GM03348 (cell line): Measurements from ENCODE around the gene HIRA.
A peak's percentile ranks its signal among the peaks of the same experiment; 100 is the strongest.
"Not testable (repeated sequence)": the region's sequence is repeated elsewhere in the genome, so short reads cannot be mapped to it uniquely, and the experiment has no call there.

Experiments used
- DNase-seq: peaks from one replicate; pipeline ENCODE4 v3.0.0; 2012; ENCODE audit warnings: low spot score

HIRA gene

DNA sequence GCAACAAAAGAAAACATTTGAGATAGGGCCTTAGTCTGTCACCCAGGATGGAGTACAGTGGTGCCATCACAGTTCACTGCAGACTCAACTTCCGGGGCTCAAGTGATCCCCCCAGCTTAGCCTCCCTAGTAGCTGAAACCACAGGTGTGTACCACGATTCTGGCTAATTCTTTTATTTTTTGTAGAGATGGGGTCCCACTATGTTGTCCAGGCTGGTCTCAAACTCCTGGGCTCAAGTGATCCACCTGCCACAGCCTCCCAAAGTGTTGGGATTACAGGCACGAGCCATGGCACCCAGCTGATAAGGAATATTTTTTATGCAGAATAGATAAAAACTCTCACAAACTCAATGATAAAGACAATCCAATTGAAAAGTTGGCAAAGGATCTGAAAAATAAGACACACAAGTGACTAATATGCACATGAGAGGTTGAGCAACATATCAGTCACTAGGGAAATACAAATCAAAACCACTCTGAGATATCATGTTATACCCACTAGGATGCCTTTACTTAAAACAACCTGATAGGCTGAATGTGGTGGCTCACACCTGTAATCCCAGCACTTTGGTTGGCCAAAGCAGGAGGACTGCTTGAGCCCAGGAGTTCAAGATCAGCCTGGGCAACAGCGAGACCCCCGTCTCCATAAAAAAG, 106.1 kb downstream of the HIRA start:
- no peak for DNase-seq

DNA sequence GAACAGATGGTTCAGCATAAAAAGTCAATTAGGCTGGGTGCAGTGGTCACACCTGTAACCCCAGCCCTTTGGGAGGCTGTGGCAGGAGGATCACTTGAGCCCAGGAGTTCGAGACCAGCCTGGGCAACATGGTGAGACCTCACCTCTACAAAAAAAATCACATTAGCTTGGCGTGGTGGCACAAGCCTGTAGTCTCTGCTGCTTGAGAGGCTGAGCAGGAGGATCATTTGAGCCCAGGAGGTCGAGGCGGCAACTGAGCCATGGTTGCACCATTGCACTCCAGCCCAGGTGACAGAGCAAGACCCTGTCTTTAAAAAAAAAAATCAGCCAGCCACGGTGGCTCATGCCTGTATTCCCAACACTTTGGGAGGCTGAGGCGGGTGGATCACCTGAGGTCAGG, 108.1 kb downstream of the HIRA start:
- DNase-seq: not testable (repeated sequence)

DNA sequence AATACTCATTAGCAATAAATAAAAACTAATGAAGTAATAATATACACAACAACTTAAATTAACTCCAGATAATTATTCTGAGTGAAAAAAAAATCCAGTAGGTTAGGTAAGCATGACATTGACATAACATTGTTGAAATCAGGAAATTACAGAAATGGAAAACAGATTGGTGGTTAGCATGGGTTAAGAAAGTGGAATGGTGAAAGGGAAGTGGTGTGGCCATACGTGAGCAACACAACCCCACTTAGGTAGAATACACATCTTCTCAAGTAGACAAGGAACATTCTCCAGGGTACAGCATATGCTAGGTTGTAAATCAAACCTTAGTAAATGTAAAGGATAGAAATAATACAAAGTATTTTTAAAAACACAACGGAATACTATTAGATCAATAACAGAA, 109.8 kb downstream of the HIRA start:
- no peak for DNase-seq

DNA sequence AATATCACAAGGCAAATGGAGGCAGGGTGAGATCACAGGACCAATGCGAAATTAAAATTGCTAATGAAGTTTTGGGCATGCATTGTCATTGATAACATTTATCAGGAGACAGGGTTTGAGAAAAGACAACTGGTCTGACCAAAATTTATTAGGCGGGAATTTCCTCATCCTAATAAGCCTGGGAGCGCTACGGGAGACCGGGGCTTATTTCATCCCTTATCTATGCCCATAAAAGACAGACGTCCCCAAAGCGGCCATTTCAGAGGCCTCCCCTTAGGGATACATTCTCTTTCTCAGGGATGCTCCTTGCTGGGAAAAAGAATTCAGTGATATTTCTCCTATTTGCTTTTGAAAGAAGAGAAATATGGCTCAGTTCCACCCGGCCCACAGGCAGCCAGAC, 111.4 kb downstream of the HIRA start:
- not testable (repeated sequence) for DNase-seq

DNA sequence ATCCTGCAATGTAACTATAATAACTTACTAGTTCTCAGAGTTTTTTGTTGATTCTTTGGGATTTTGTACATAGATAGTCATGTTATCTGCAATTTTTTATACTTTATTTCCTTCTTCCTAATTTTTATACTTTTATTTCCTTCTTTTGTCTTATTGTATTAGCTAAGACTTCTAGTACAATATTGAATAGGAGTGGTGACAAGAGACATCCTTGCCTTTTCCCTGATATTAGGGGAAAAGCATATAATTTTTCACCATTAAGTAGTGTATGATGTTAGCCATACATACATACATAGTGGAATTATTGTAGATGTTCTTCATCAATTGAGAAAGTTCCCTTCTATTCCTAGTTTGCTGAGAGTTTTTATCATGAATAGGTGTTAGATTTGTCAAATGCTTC, 112.3 kb downstream of the HIRA start:
- no peak for DNase-seq

DNA sequence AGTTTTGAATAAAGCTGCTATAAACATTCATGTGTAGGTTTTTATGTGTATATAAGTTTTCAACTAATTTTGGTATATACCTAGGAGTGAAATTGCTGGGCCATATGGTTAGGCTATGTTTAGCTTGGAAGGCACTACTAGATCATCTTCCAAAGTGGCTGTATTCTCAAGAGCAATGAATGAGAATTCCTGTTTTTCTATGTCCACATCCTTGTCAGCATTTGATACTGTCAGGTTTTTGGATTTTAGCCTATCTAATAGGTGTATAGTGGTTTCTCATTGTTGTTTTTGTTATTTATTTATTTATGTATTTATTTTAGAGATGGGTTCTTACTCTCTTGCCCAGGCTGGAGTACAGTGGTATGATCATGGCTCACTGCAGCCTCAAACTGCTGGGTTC, 113.7 kb downstream of the HIRA start:
- no peak for DNase-seq

DNA sequence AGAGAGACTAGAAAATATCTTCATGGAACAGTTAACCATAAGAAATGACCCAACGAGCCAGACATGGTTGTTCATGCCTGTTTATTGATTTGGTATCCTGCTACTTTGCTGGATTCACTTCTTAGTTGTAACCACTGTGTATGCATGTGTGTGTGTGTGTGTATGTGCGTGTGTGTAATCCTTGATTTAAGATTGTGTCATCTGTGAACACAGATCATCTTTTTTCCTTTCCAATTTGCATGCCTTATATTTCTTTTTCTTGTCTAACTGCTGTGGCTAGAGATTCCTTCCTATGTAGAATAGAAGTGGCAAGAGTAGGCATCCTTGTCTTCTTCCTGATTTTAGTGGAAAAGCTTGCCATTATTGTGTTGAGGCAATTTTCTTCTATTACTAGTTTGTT, 123.7 kb downstream of the HIRA start:
- no peak for DNase-seq

DNA sequence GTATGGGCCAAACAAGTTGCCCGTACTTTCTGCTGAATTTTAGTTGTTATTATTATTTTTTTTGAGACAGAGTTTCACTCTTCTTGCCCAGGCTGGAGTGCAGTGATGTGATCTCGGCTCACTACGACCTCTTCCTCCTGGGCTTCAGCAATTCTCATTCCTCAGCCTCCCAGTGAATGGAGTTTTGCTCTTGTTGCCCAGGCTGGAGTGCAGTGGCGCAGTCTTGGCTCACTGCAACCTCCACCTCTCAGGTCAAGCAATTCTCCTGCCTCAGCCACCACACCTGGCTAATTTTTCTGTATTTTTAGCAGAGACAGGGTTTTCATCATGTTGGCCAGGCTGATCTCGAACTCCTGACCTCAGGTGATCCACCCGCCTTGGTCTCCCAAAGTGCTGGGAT, 125.0 kb downstream of the HIRA start:
- DNase-seq: not testable (repeated sequence)

DNA sequence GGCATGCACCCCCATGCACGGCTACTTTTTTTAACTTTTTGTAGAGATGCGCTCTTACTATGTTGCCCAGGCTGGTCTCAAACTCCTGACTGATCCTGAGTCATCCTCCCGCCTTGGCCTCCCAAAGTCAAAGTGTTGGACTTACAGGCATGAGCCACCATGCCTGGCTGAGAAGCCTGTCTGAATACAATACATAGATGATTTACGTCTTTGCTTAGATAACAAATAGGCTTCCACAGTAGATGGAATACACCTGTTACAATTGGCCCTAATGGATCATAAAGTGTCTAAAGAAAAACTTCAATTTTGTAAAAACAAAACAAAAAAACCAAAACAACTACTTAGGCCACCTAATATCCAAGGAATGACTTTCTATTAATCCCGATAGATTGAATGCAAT, 127.0 kb downstream of the HIRA start:
- no peak for DNase-seq

DNA sequence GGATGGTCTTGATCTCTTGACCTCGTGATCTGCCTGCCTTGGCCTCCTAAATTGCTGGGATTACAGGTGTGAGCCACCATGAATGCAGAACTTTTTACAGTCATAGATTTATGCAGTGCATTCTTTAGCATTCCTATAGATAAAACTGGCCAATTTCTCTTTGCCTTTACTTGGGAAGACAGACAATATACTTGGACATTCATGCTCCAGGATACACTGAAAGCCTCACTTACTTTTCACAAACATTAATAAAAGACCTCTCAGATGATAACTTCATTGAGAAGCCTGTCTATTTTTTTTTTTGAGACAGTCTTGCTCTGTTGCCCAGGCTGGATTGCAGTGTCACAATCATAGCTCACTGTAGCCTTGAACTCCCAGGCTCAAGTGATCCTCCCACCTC, 127.7 kb downstream of the HIRA start:
- no peak for DNase-seq

DNA sequence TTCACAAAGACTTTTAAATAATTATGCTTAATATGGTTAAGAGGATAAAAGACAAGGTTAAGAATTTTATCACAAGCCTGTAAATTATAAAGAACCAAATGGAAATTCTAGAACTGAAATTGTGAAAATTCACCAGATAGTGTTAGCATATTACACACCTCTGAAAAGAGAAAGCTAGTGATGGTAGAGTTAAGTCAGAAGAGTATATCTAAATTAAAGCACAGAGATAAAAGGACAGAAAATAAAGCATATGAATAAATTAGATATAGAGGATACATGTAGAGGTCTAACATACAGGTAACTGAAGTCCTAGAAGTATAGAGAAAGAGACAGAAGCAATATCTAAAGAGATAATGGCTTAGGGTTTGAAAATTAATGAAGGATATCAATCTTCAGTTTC, 135.8 kb downstream of the HIRA start:
- DNase-seq: no peak

DNA sequence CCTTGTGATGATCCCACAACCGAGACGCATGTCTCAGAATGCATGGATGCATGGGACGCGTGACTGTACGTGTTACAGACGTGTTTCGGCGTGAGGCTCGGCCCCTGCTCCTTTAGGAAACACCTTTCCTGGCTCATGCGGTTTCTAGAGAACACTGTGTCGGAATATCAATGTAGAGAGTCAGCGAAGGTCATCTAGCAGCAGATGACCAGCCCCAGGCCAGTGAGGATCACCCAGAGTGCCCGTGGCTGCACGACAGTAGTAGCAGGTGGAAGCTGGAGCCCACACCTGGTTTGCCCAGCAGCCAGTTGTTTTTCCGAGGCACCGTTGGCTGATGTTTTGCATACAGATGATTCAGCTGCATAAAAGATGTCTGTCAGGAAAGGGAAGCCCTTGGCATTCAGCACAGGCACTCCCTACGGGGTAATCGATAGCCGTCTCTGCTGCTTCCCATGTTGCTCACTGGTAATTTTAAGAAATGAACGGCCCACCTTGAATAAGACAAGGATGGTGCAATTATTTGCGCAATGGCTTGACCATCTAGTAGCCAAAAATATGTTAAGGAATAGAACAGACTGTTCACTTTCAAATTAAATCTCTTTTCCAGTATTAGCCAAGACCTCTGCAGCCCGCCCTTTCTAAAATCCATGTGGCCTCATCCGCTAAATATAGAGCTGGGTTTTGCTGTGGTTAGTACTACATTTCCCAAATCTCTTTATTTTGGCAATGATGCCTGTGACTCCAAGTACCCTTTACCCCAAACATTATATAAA, 138.9 kb downstream of the HIRA start:
- peak; percentile 20 for DNase-seq

DNA sequence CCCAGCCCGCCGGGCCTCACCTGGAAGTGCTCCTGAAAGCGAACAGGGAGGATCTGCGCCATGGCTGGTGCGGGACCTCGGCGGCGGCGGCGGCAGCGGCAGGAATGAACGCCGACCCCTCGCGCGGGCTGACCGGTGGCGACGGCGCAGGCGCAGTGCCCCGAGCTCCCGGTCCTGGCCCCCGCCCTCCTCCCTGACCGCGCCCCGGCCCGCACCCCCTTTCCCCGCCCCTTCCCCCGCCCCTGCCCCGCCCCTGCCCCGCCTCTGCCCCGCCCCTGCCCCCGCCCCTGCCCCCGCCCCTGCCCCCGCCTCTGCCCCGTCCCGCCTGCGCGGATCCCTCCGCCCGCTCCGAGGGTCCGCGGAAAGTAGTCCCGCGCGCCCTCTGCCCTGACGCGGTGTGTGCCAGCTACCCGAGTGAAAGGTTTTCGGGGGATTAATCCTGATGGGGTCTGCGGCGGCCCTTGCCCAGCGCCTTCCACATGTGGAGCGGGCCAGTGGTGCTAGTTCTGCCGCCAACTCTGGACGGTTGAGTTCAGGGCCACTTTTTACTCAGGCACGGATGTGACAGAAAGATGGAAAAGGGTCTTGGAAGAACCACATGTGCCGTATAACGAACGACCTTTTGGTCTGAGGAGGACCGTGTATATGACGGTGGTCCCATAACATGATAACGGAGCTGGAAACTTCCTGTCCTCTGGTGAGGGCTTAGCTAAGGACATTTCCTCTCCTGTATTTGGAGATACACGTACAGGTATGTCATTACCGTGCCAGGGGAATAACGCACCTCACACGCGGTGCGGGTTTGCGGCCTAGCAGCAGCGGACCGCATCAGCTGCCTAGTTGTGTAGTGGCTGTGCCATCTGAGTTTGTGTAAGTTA, 139.7 kb downstream of the HIRA start, which contains the start of gene CLTCL1:
Gene CLTCL1 (minus strand): TSS at position 140 of the 878 bp plus-strand sequence. CDS start 78 bp downstream, at position 62.
- DNase-seq: peak; percentile 100

DNA sequence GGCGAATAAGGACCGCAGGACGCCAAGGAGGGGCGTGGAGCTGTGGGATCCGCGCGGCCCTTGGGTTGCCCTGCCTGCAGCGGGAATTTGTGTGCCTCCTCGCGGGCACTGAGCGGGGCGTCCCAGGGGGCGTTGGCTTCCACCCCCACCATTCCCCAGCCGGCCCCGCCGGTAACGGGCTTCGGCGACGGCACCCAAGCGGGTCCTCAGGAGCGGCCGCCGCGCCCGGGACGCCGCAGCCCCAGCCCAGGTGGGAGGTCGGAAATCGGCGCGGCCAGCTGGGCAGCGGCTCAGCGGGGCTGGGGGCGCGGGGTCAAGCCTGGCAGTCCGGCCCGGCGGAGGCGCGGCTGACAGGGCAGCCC, 140.3 kb downstream of the HIRA start:
- DNase-seq: peak; percentile 68

DNA sequence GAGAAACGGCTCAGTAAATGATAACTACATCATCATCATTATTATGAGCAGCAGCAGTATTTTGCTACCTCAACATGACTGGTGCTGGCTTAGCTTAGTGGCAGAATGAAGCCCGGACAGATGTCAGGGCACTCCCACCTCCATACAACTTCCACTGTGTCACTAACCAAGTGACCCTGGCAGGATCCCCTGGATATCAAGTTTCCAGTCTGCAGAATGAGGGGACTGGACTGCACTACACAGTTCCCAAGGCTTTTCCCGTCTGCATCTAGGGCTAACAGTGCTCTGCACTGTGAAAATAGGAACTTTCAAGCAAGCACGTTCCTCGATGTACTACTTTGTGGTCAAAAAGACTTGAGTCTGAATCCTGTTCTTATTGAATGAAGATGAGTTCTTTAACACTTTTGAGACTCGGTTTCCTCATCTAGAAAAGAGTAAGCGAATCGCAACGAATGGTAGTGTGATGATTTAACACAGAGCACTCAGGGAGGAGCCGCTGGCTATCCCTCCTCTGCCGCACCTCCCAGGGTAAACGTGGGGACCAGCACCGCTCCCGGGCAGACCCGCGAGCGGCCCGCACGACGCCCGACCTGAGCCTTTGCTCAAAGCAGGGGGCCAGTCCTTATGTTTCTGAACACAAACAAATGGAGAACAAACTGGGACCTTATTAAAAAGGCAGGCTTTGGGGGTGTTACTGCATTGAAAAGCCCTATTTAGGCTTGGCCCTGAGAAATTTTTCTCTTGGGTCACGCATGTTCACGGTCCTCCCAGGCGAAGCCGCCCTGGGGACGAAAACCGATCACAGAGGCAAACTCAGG, 140.9 kb downstream of the HIRA start:
- peak; percentile 32 for DNase-seq

DNA sequence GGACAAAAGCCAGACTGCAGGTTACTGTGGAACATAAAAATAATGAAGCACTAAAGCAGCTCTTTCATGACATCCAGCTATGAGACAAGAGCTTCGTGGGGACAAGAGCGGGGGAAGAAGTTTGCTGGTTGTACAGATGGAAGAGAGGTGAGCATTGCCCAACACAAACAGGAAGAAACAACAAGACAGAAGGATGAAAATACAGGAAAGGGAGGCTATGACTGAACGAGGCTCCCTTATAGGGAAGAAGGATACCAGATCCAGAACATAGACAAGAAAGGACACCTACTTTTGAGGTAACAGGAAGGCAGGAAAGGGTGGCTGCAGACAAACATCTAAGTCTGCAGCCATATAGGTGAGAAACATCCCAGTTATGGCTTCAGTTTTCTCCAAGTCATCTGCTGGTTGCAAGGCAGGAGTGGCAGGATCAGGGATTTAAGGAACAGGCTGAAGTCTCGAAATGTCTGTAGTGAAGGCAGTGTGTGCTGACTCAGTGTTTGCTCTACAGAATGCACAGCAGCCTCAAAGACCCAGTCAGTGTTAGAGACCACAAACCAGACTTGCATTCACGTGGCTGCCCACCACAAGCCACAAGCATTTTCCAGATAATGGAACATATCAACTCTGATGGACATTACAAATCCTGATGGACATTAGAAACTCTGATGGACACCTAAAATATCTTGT, 141.9 kb downstream of the HIRA start:
- peak; percentile 64 for DNase-seq

DNA sequence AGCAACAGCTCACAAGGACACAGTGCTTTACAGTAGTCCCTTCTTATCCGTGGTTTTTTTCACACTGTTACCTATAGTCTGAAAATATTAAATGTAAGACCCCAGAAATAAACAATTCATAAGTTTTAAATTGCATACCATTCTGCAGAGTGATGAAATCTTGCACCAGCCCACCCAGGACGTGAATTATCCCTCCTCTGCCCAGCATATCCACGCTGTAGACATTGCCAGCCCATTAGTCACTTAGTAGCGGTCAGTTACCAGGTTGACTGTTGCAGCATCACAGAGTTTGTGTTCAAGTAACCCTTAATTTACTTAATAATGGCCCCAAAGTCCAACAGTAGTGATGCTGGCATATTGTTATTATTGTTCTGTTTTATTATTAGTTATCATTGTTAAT, 143.6 kb downstream of the HIRA start:
- DNase-seq: peak; percentile 76

DNA sequence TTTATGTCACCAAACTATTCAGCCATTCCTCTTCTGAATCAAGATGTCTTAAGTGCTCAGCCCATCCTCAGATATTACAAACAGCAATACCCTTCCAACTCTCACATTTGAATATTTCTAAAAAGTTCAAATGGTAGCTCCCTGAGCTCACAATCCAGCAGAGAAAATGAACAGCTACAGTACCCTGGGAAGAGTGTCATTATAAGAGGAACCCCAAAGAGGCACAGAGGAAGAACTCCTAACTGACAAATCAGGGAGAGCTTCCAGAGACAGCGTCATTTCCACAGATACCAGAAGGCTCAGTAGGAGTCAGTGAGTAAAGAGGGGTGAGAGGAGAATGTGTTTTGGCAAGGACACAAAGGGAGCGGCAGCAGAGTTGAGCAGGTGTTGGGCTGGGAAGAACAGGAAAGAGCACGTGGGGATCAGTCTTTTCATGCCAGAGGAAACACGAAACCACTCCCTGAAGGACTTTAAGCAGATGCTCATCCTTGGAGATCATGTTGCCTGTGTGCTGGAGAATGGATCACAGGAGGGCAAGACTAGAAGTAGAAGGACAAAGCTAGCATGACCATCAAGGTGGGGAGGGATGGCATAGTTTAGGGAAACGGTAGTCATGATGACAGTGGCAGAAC, 144.3 kb downstream of the HIRA start:
- DNase-seq: peak; percentile 42

DNA sequence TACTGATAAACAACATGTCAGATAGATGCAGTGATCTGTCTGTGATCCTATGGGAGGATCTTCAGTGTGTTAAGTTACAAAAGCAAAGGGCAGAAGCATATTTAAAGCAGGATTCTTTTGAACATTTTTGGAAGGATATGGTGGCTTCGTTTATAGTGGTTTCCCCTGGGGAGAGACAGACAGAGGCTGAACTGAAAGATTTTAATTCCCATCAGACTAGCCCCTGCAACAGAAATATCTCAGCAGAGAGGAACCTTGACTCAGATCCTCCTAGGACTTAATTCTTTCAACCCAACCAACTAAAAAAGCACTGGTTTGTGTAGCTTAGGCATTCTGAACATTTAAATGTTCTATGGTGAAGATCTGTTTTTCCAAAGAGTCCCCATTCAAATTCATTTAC, 145.7 kb downstream of the HIRA start:
- no peak for DNase-seq
